H1 (cell line): ENCODE results near the gene SHISAL1. TPM values are rescaled to one million over a fixed set of nuclear protein-coding genes. Genes with fewer than 3 reads are reported as not detected.

Experiments used
- CTCF ChIA-PET: fragments of 300-600 bp; sonication (Branson Sonifier 250); formaldehyde crosslinking; loops from one replicate; lab custom pipeline; 2021; ENCODE audit not compliant: partially characterized antibody; lab: Charles Lee
- POLR2A ChIA-PET: fragments of 300-600 bp; sonication (Branson Sonifier 250); formaldehyde crosslinking; loops from one replicate; lab custom pipeline; 2021; ENCODE audit warnings: inconsistent platforms; ENCODE audit not compliant: partially characterized antibody; lab: Charles Lee
- DNase-seq, 2 experiments: peaks; one replicate each; pipeline versions ENCODE4 v3.0.0 to v3.0.0-alpha.2; 2010 to 2022; ENCODE audit warnings: low spot score in 2 of 2, low read depth in 1 of 2, mixed read lengths in 1 of 2
- FAIRE-seq: peaks from 2 replicates; lab custom pipeline; 2011; peaks lifted over from hg19 to GRCh38; lab: Jason Lieb, UNC
- H2AFZ ChIP-seq: 2 replicates; pipeline ENCODE4 v1.8.1; 2012; ENCODE audit warnings: low read length, inconsistent platforms
- H2AK5ac ChIP-seq: 2 replicates; pipeline ENCODE4 v1.6.1; 2013; ENCODE audit warnings: low read depth, low read length
- H2BK120ac ChIP-seq: replicated peaks from 2 replicates; pipeline ENCODE3; 2013; ENCODE audit warnings: low read depth, low read length, inconsistent platforms
- H2BK12ac ChIP-seq: 2 replicates; pipeline ENCODE4 v1.6.1; 2013; ENCODE audit warnings: low read depth, low read length
- H2BK15ac ChIP-seq: 2 replicates; pipeline ENCODE4 v1.6.1; 2013; ENCODE audit warnings: low read length
- H2BK20ac ChIP-seq: 2 replicates; pipeline ENCODE4 v1.6.1; 2013; ENCODE audit warnings: low read length
- H2BK5ac ChIP-seq: 2 replicates; pipeline ENCODE4 v1.6.1; 2013; ENCODE audit warnings: low read depth, low read length
- H3K14ac ChIP-seq: 2 replicates; pipeline ENCODE4 v1.6.1; 2013; ENCODE audit warnings: inconsistent platforms; ENCODE audit not compliant: insufficient read length
- H3K18ac ChIP-seq: 2 replicates; pipeline ENCODE4 v1.6.1; 2013; ENCODE audit warnings: low read length; ENCODE audit errors: extremely low read depth
- H3K23ac ChIP-seq: 2 replicates; pipeline ENCODE4 v1.6.1; 2013; ENCODE audit warnings: inconsistent platforms; ENCODE audit not compliant: insufficient read length
- H3K23me2 ChIP-seq: 2 replicates; pipeline ENCODE4 v1.6.1; 2013; ENCODE audit warnings: low read depth, low read length
- H3K27ac ChIP-seq: 2 replicates; pipeline ENCODE4 v1.6.1; 2011; ENCODE audit warnings: low read depth, low read length, inconsistent platforms
- H3K27me3 ChIP-seq, 4 experiments: replicated peaks in 1 of 4; 1 replicate in 1 of 4; 2 replicates in 3 of 4; pipeline versions ENCODE4 v1.6.1 to v1.8.1; 2011 to 2013; ENCODE audit warnings: low read length in 3 of 4, mild to moderate bottlenecking in 3 of 4, inconsistent platforms in 2 of 4, mixed read lengths in 2 of 4, moderate library complexity in 1 of 4; ENCODE audit not compliant: control insufficient read depth in 3 of 4, insufficient read depth in 3 of 4; ENCODE audit errors: extremely low read depth in 1 of 4
- H3K36me3 ChIP-seq, 4 experiments: 2 replicates each; pipeline versions ENCODE4 v1.6.1 to v1.8.1; 2011 to 2013; ENCODE audit warnings: mild to moderate bottlenecking in 4 of 4, low read length in 3 of 4, moderate library complexity in 2 of 4, control low read depth in 1 of 4, inconsistent platforms in 1 of 4; ENCODE audit not compliant: insufficient read depth in 4 of 4, control insufficient read depth in 2 of 4
- H3K4ac ChIP-seq: replicated peaks from 2 replicates; pipeline ENCODE3; 2013; ENCODE audit warnings: low read length, low read depth, mixed read lengths, inconsistent platforms; ENCODE audit not compliant: insufficient read length
- H3K4me1 ChIP-seq, 4 experiments: replicated peaks in 1 of 4; 1 replicate in 1 of 4; 2 replicates in 3 of 4; pipeline versions ENCODE4 v1.6.1 to v1.8.1; 2011 to 2013; ENCODE audit warnings: low read length in 3 of 4, inconsistent platforms in 2 of 4, mixed read lengths in 1 of 4; ENCODE audit not compliant: insufficient read depth in 4 of 4, control insufficient read depth in 3 of 4
- H3K4me2 ChIP-seq, 2 experiments: 2 replicates each; pipeline versions ENCODE4 v1.6.1 to v1.8.1; 2011 to 2013; ENCODE audit warnings: low read depth in 2 of 2, low read length in 2 of 2, control low read depth in 1 of 2, inconsistent platforms in 1 of 2, mild to moderate bottlenecking in 1 of 2; ENCODE audit not compliant: insufficient read depth in 1 of 2
- H3K4me3 ChIP-seq, 4 experiments: fragments of 200-600, 300-600 bp in 1 of 4; sonication (generic), shearing (Covaris generic), sonication (Bioruptor Twin) in 1 of 4; 2 replicates each; pipeline versions ENCODE4 v1.5.1 to v1.8.1; 2011 to 2016; ENCODE audit warnings: low read length in 4 of 4, low read depth in 3 of 4, control low read depth in 2 of 4, inconsistent platforms in 2 of 4, mild to moderate bottlenecking in 2 of 4, mixed read lengths in 1 of 4, moderate library complexity in 1 of 4; ENCODE audit not compliant: insufficient read depth in 2 of 4; ENCODE audit errors: extremely low read depth in 1 of 4
- H3K56ac ChIP-seq: replicated peaks from 2 replicates; pipeline ENCODE3; 2013; ENCODE audit warnings: low read depth, mild to moderate bottlenecking, mixed read lengths, low read length, inconsistent platforms; ENCODE audit not compliant: insufficient read length
- H3K79me1 ChIP-seq: 2 replicates; pipeline ENCODE4 v1.6.1; 2013; ENCODE audit warnings: low read depth, low read length, control low read depth
- H3K79me2 ChIP-seq, 2 experiments: 2 replicates each; pipeline versions ENCODE4 v1.6.1 to v1.8.1; 2012 to 2013; ENCODE audit warnings: low read length in 2 of 2, mild to moderate bottlenecking in 2 of 2, inconsistent platforms in 1 of 2; ENCODE audit not compliant: insufficient read depth in 2 of 2, control insufficient read depth in 1 of 2
- H3K9ac ChIP-seq, 4 experiments: replicated peaks in 1 of 4; 1 replicate in 1 of 4; 2 replicates in 3 of 4; pipeline versions ENCODE4 v1.6.1 to v1.8.1; 2011 to 2013; ENCODE audit warnings: low read depth in 3 of 4, low read length in 3 of 4, control low read depth in 2 of 4, mild to moderate bottlenecking in 2 of 4, moderate library complexity in 2 of 4, inconsistent platforms in 1 of 4; ENCODE audit errors: extremely low read depth in 1 of 4
- H3K9me3 ChIP-seq, 2 experiments: 2 replicates each; pipeline versions ENCODE4 v1.6.1 to v1.8.1; 2012 to 2013; ENCODE audit warnings: mild to moderate bottlenecking in 2 of 2, moderate library complexity in 2 of 2, control low read depth in 1 of 2, inconsistent platforms in 1 of 2, low read depth in 1 of 2, low read length in 1 of 2, mixed read lengths in 1 of 2; ENCODE audit not compliant: insufficient read depth in 2 of 2
- H4K20me1 ChIP-seq, 2 experiments: replicated peaks in 1 of 2; 2 replicates each; pipeline versions ENCODE3 to v1.8.1; 2011 to 2013; ENCODE audit warnings: inconsistent platforms in 2 of 2, low read length in 2 of 2, mild to moderate bottlenecking in 1 of 2; ENCODE audit not compliant: insufficient read depth in 2 of 2, control insufficient read depth in 1 of 2
- H4K5ac ChIP-seq: 2 replicates; pipeline ENCODE4 v1.6.1; 2013; ENCODE audit warnings: low read length, low read depth, mixed read lengths, inconsistent platforms; ENCODE audit not compliant: insufficient read length
- H4K8ac ChIP-seq: 2 replicates; pipeline ENCODE4 v1.8.0; 2013; ENCODE audit warnings: mild to moderate bottlenecking, moderate library complexity, low read length, inconsistent platforms; ENCODE audit not compliant: insufficient read depth; ENCODE audit errors: extremely low read depth
- H4K91ac ChIP-seq: replicated peaks from 2 replicates; pipeline ENCODE3; 2013; ENCODE audit warnings: low read length, mixed read lengths, inconsistent platforms; ENCODE audit not compliant: insufficient read length
- BCL11A ChIP-seq, 2 experiments: IDR thresholded peaks; one replicate each; pipeline ENCODE4 v1.6.1; 2011; ENCODE audit warnings: low read depth in 2 of 2, low read length in 2 of 2, mild to moderate bottlenecking in 2 of 2
- CBX8 ChIP-seq: fragments of 300-800, 300-1000 bp; sonication (generic); IDR thresholded peaks from 2 replicates; pipeline ENCODE4 v1.7.1; 2016; ENCODE audit warnings: low read depth, low read length, borderline replicate concordance
- GTF2F1 ChIP-seq: IDR thresholded peaks from 2 replicates; pipeline ENCODE4 v1.6.1; 2012; ENCODE audit warnings: low read depth, low read length, improper control_type of control experiment, borderline replicate concordance
- HDAC6 ChIP-seq: IDR thresholded peaks from one replicate; pipeline ENCODE4 v1.7.1; 2012; ENCODE audit warnings: low read depth, mild to moderate bottlenecking, inconsistent platforms, low read length, moderate library complexity
- KDM4A ChIP-seq: IDR thresholded peaks from one replicate; pipeline ENCODE4 v1.7.1; 2012; ENCODE audit warnings: low read depth, mild to moderate bottlenecking, moderate library complexity, low read length, inconsistent platforms; ENCODE audit not compliant: severe bottlenecking
- NANOG ChIP-seq: IDR thresholded peaks from 2 replicates; pipeline ENCODE4 v1.6.1; 2011; ENCODE audit warnings: low read length, low read depth, mild to moderate bottlenecking, inconsistent platforms; ENCODE audit not compliant: insufficient read depth, poor library complexity, severe bottlenecking
- POU5F1 ChIP-seq: IDR thresholded peaks from 2 replicates; pipeline ENCODE4 v1.6.1; 2011; ENCODE audit warnings: low read depth, mild to moderate bottlenecking, low read length, moderate library complexity
- SAP30 ChIP-seq: fragments of 300-600 bp; sonication (generic); IDR thresholded peaks from 2 replicates; pipeline ENCODE4 v1.7.1; 2012; ENCODE audit warnings: low read length, moderate library complexity, mild to moderate bottlenecking, inconsistent platforms; ENCODE audit not compliant: insufficient read depth, insufficient replicate concordance
- SP4 ChIP-seq: IDR thresholded peaks from 2 replicates; pipeline ENCODE4 v1.6.1; 2012; ENCODE audit warnings: low read length, inconsistent platforms
- TEAD4 ChIP-seq: IDR thresholded peaks from 2 replicates; pipeline ENCODE4 v1.6.1; 2012; ENCODE audit warnings: low read depth, low read length, inconsistent platforms, mixed read lengths
- WGBS, 2 experiments: shearing (Covaris generic) in 1 of 2; methylation state at CpG; one replicate each; pipeline versions ENCODE4 v1.1.6 to v1.1.7; 2013 to 2015; ENCODE audit warnings: low lambda C conversion rate in 2 of 2, mixed read lengths in 2 of 2, inconsistent platforms in 1 of 2, low coverage in 1 of 2, missing lambda C conversion rate in 1 of 2; ENCODE audit not compliant: insufficient replicate concordance in 2 of 2, insufficient coverage in 1 of 2, insufficient read length in 1 of 2; ENCODE audit errors: extremely low coverage in 1 of 2, missing lambda C conversion rate in 1 of 2; 5-methylcytosine and 5-hydroxymethylcytosine counted together
- polyA plus RNA-seq, 7 experiments: library from polyadenylated mRNA; depleted of rRNA in 3 of 7; stranded (reverse) in 5 of 7; unstranded in 2 of 7; fragments of >200 nt in 5 of 7; fragments of 200-250 nt in 2 of 7; gene quantifications; 1 replicate in 5 of 7; 2 replicates in 1 of 7; 4 replicates in 1 of 7; pipeline versions ENCODE4 v1.2.1 to v1.2.3, GENCODE V29; 2011 to 2013; ENCODE audit warnings: missing spikeins in 2 of 7, mixed read lengths in 2 of 7
- total RNA-seq: library from RNA; stranded (reverse); fragmentation: NEBNext Ultra II Directional; extraction: Animal tissue kit (Norgen Biotek cat#: 25700); gene quantifications from 2 replicates; pipeline ENCODE4 v1.2.1, GENCODE V29; 2021
- TF ChIP-seq, protein P1 (sequence below), 3 experiments: IDR thresholded peaks; 1 replicate in 2 of 3; 2 replicates in 1 of 3; pipeline versions ENCODE4 v1.5.1 to v1.6.1; 2011; ENCODE audit warnings: low read length in 3 of 3, mild to moderate bottlenecking in 3 of 3, inconsistent platforms in 2 of 3, low read depth in 1 of 3, moderate library complexity in 1 of 3; ENCODE audit not compliant: insufficient read depth in 1 of 3; ENCODE audit errors: control extremely low read depth in 1 of 3

Gene SHISAL1
- total and polyA plus RNA-seq, 2 of the 8 experiments (the other 6 are each of a cell fraction or from before 2014, with no cell fraction given): 3.7 to 5.8 TPM

DNA sequence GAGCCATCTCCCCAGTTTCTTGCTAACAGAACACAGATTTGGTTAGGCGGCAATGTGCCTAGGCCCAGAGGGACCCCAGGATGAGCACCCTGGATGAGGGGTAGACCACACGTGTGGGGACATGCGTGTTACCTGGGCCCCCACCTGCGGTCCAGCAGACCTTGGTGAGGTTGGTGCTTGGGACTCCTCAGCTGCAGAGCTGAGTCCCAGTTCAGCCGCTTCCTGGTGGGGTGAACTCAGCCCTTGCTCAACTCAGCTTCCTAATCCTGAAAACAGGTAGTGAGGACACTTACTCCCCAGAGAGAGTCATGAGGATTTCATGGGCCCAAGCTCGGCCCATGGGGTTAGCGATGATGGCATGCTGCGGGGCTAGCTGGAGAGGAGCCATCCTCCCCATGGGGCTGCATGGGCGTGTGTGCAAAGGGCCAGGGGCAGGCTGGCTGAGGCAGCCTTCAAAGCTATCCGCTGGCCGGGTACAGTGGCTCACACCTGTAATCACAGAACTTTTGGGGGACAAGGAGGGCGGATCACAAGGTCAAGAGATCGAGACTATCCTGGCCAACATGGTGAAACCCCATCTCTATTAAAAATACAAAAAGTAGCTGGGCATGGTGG is 46.9 kb upstream of the SHISAL1 start:
- Histone ChIP-seq H3K9ac (no peak overlapping the region), H2AFZ (no peak overlapping the region), H3K23ac (no peak overlapping the region), H4K91ac (no peak overlapping the region), H3K14ac (no peak overlapping the region), H3K79me1 (no peaks in the 10 kb centered on the region), H2BK12ac (no peak overlapping the region), H2BK15ac (no peak overlapping the region), H3K27ac (no peak overlapping the region), H3K9me3 (no peaks in the 10 kb centered on the region), H3K23me2 (no peaks in the 10 kb centered on the region), H3K4ac (no peak overlapping the region), H3K36me3 (no peaks in the 10 kb centered on the region), H2BK120ac (no peak overlapping the region), H3K18ac (no peak overlapping the region), H4K20me1 (no peaks in the 10 kb centered on the region), H3K27me3 (no peaks in the 10 kb centered on the region), H2AK5ac (no peak overlapping the region), H3K4me2 (no peak overlapping the region), H3K4me3 (no peak overlapping the region), H2BK5ac (no peak overlapping the region), H4K8ac (no peak overlapping the region), H3K56ac (no peak overlapping the region), H3K79me2 (no peaks in the 10 kb centered on the region), H3K4me1 (0 out of 7 replicates have a peak, but pooled peaks cover 0 to 2% (median 0%) of the 10 kb centered on the region in 4 experiments), H2BK20ac (no peak overlapping the region), H4K5ac (no peak overlapping the region)
- 91% methylated on average over 13 of the region's 13 CpGs; no CpG with 5 or more reads in 1 of the 2 experiments for WGBS, 2 experiments
- CTCF ChIA-PET: interaction anchor here (0.9 to 2.1 kb wide), 11 partner anchors 10 to 364 kb away, joined by 3 to 16 read pairs (median 5); no protein-coding TSS in a partner anchor
- DNase-seq (no peak), FAIRE-seq (no peak)
- POLR2A ChIA-PET: no interaction called here
- TF ChIP-seq GTF2F1: no peak
- TF ChIP-seq SP4: no peak
- TF ChIP-seq, protein P1, sequence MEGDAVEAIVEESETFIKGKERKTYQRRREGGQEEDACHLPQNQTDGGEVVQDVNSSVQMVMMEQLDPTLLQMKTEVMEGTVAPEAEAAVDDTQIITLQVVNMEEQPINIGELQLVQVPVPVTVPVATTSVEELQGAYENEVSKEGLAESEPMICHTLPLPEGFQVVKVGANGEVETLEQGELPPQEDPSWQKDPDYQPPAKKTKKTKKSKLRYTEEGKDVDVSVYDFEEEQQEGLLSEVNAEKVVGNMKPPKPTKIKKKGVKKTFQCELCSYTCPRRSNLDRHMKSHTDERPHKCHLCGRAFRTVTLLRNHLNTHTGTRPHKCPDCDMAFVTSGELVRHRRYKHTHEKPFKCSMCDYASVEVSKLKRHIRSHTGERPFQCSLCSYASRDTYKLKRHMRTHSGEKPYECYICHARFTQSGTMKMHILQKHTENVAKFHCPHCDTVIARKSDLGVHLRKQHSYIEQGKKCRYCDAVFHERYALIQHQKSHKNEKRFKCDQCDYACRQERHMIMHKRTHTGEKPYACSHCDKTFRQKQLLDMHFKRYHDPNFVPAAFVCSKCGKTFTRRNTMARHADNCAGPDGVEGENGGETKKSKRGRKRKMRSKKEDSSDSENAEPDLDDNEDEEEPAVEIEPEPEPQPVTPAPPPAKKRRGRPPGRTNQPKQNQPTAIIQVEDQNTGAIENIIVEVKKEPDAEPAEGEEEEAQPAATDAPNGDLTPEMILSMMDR (IDR thresholded peaks at IDR 0.05; ENCODE audit: control extremely low read depth in 1 of 3, insufficient read depth in 1 of 3, low read depth in 1 of 3, low read length in 3 of 3): no peak
- no peak for TF ChIP-seq NANOG
- no peak for TF ChIP-seq TEAD4
- TF ChIP-seq CBX8: no peak
- no peak for TF ChIP-seq HDAC6
- no peak for TF ChIP-seq KDM4A
- TF ChIP-seq BCL11A (IDR thresholded peaks at IDR 0.05; ENCODE audit: low read depth in 2 of 2, low read length in 2 of 2): no peak
- TF ChIP-seq SAP30: no peak
- TF ChIP-seq POU5F1: no peak
